ENCODE measurements around the gene MCUB.

MCUB gene

GRCh38 chr4:109559983-109560686 lies at the start of gene MCUB (continued):
- TF ChIP-seq ZNF26 (tag by site-specific recombination; IDR thresholded peaks at IDR 0.05) (no peak), ZNF610 (tag by site-specific recombination; IDR thresholded peaks at IDR 0.05; ENCODE audit: borderline replicate concordance) (peak; percentile 67; the same call in 1 of the 2 replicates), ZFHX2 (tag by site-specific recombination; conservative IDR thresholded peaks at IDR 0.05) (no peak; the same call in 1 of the 2 replicates), ZNF140 (tag by site-specific recombination; IDR thresholded peaks at IDR 0.05) (no peak), ZNF157 (tag by site-specific recombination; IDR thresholded peaks at IDR 0.05) (no peak), ZNF654 (tag by site-specific recombination; IDR thresholded peaks at IDR 0.05; ENCODE audit: low read depth) (no peak), MYNN (tag by site-specific recombination; IDR thresholded peaks at IDR 0.05; ENCODE audit: borderline replicate concordance) (no peak), ZNF707 (tag by site-specific recombination; IDR thresholded peaks at IDR 0.05) (no peak), BCL6B (tag by site-specific recombination; IDR thresholded peaks at IDR 0.05) (no peak), YY2 (tag by site-specific recombination; IDR thresholded peaks at IDR 0.05) (no peak; the same call in 1 of the 2 replicates), AEBP2 (tag by site-specific recombination; IDR thresholded peaks at IDR 0.05; ENCODE audit: borderline replicate concordance) (no peak), ZNF37A (tag by site-specific recombination; IDR thresholded peaks at IDR 0.05) (no peak), ZBTB8A (tag by site-specific recombination; IDR thresholded peaks at IDR 0.05) (peak; percentile 93), ZIC2 (tag by site-specific recombination; IDR thresholded peaks at IDR 0.05) (peak; percentile 40), ZSCAN23 (tag by site-specific recombination; IDR thresholded peaks at IDR 0.05) (no peak), ZNF423 (tag by site-specific recombination; IDR thresholded peaks at IDR 0.05) (no peak), WT1 (tag by site-specific recombination; IDR thresholded peaks at IDR 0.05) (no peak), PBX3 (CRISPR knock-in tag; IDR thresholded peaks at IDR 0.05) (no peak), ZNF701 (tag by site-specific recombination; IDR thresholded peaks at IDR 0.05) (no peak), ZNF596 (tag by site-specific recombination; IDR thresholded peaks at IDR 0.05) (0 out of 2 replicates have a peak, but pooled peaks have one; percentile 30), ZBTB11 (tag by site-specific recombination; conservative IDR thresholded peaks at IDR 0.05; ENCODE audit: low read depth) (peak; percentile 83), ZNF324 (tag by site-specific recombination; IDR thresholded peaks at IDR 0.05) (no peak), ZNF354C (tag by site-specific recombination; IDR thresholded peaks at IDR 0.05; ENCODE audit: borderline replicate concordance, low read depth) (no peak), ZNF449 (tag by site-specific recombination; IDR thresholded peaks at IDR 0.05) (peak; percentile 9; the same call in 1 of the 2 replicates), TRIM28 (IDR thresholded peaks at IDR 0.05; ENCODE audit: borderline replicate concordance, low read length) (no peak), FEZF1 (tag by site-specific recombination; IDR thresholded peaks at IDR 0.05) (no peak), GLIS1 (tag by site-specific recombination; IDR thresholded peaks at IDR 0.05) (no peak), ZBTB26 (tag by site-specific recombination; optimal IDR thresholded peaks at IDR 0.05) (peak; percentile 82), ZNF404 (tag by site-specific recombination; IDR thresholded peaks at IDR 0.05) (no peak)
